Psoas muscle (tissue), 8 donors: ENCODE data around the gene PRKCSH. TPM values are rescaled to one million over a fixed set of nuclear protein-coding genes. Genes with fewer than 3 reads are reported as not detected.

Source experiments
- ATAC-seq, 4 donors: fragments of 200-7000 bp; cut with Tn5 transposase; one replicate each; pipeline ENCODE4 v1.9.1; 2020; ENCODE audit warnings: moderate library complexity in 3 of 4, mild to moderate bottlenecking in 2 of 4
- DNase-seq, 2 donors: peaks; one replicate each; pipeline ENCODE4 v3.0.0-alpha.2; 2020
- H3K27ac ChIP-seq: fragments of 200-600 bp; one replicate; pipeline ENCODE4 v1.8.0; 2022
- H3K27me3 ChIP-seq, 3 donors: fragments of 200-600 bp in 1 of 3; one replicate each; pipeline versions ENCODE4 v1.6.1 to v1.8.0; 2013 to 2022; ENCODE audit warnings: low read length in 2 of 3, mild to moderate bottlenecking in 2 of 3, moderate library complexity in 1 of 3; ENCODE audit not compliant: insufficient read depth in 3 of 3
- H3K36me3 ChIP-seq, 2 donors: fragments of 200-600 bp in 1 of 2; one replicate each; pipeline versions ENCODE4 v1.6.1 to v1.8.0; 2013 to 2022; ENCODE audit warnings: low read depth in 1 of 2, mild to moderate bottlenecking in 1 of 2, moderate library complexity in 1 of 2; ENCODE audit not compliant: insufficient read depth in 1 of 2
- H3K4me1 ChIP-seq: fragments of 200-600 bp; one replicate; pipeline ENCODE4 v1.8.0; 2022
- H3K4me3 ChIP-seq: fragments of 200-600 bp; one replicate; pipeline ENCODE4 v1.8.0; 2022; ENCODE audit warnings: mild to moderate bottlenecking
- H3K9me3 ChIP-seq: fragments of 200-600 bp; one replicate; pipeline ENCODE4 v1.8.0; 2022
- WGBS, 3 donors: extraction: QIAGEN DNeasy Blood & Tissue Kit; methylation state at CpG; one replicate each; pipeline versions ENCODE4 v1.1.6 to v1.1.7; 2013; 5-methylcytosine and 5-hydroxymethylcytosine counted together
- intact Hi-C, 2 donors: fragments of 100-400 bp; cut with DNase I; formaldehyde crosslinking; loops; one replicate each; pipeline versions ENCODE4 v1.11.0 to v1.14.2; 2022
- polyA plus RNA-seq, 3 donors: library from polyadenylated mRNA; stranded (reverse); fragments of 200-250 nt; gene quantifications; one replicate each; pipeline ENCODE4 v1.2.3, GENCODE V29; 2013
- total RNA-seq, 4 donors: library from RNA; stranded (reverse); fragmentation: NEBNext Ultra II Directional in 2 of 4; extraction: Animal tissue kit (Norgen Biotek cat#: 25700) in 2 of 4; gene quantifications; one replicate each; pipeline versions ENCODE4 v1.2.1 to v1.2.4, GENCODE V29; 2021 to 2023
- TF ChIP-seq, protein P1 (sequence below): fragments of 200-600 bp; IDR thresholded peaks from one replicate; pipeline ENCODE4 v1.8.0; 2022; ENCODE audit warnings: antibody characterized with exemption
- donor health status: healthy with polysubstance abuse.
- donor health status: DM: no; HTN: no; CAD: no; lungs with moderate emphysema.
- donor health status: Bipolar disorder and iron deficiency.
- donor health status: healthy.
- donor health status: DM: yes; HTN: yes; CAD: no.
- donor health status: DM: no; HTN: no; CAD: no.
- donor health status: DM: no; HTN: no; CAD: no.
- donor health status: DM: yes; HTN: yes; CAD: no.

The PRKCSH gene
- total and polyA plus RNA-seq, 7 donors, result 48.5 to 98.4 (median 60.9) TPM

DNA sequence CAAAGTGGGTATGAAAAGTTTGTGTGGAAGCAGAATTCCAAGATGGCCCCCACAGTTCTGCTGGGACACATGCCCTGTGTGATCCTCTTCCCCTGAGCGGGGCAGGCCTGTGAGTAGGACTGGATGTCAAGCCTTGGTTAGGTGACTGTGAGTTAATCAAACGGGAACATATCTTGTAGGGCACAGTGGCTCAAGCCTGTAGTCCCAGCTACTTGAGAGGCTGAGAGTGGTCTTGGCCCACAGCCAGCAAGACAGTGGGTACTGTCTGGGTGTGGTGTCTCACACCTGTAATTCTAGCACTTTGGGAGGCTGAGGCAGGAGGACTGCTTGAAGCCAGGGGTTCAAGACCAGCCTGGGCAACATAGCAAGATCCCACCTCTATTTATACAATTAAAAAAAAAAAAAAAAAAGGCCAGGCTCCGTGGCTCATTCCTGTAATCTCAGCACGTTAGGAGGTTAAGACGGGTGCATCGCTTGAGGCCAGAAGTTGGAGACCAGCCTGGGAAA, 63.8 kb downstream of the PRKCSH start:
- intact Hi-C loops, result loop anchor here in 1 of 2 donors (5.0 kb wide), 1 partner anchor 88 kb away; no protein-coding TSS in a partner anchor
- no peaks in the 10 kb centered on the region for H3K4me1 ChIP-seq
- no peak overlapping the region for H3K4me3 ChIP-seq
- no peak overlapping the region for H3K27ac ChIP-seq
- H3K36me3 ChIP-seq, result peaks cover 0 to 36% of the 10 kb centered on the region in 2 donors
- no peak for DNase-seq
- ATAC-seq, result no peak
- 82 to 91% (median 87%) methylated on average over 6 of the region's 6 CpGs for WGBS, 3 donors
- no peaks in the 10 kb centered on the region for H3K9me3 ChIP-seq
- H3K27me3 ChIP-seq, result no peaks in the 10 kb centered on the region
- TF ChIP-seq, protein P1, sequence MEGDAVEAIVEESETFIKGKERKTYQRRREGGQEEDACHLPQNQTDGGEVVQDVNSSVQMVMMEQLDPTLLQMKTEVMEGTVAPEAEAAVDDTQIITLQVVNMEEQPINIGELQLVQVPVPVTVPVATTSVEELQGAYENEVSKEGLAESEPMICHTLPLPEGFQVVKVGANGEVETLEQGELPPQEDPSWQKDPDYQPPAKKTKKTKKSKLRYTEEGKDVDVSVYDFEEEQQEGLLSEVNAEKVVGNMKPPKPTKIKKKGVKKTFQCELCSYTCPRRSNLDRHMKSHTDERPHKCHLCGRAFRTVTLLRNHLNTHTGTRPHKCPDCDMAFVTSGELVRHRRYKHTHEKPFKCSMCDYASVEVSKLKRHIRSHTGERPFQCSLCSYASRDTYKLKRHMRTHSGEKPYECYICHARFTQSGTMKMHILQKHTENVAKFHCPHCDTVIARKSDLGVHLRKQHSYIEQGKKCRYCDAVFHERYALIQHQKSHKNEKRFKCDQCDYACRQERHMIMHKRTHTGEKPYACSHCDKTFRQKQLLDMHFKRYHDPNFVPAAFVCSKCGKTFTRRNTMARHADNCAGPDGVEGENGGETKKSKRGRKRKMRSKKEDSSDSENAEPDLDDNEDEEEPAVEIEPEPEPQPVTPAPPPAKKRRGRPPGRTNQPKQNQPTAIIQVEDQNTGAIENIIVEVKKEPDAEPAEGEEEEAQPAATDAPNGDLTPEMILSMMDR, result no peak

DNA sequence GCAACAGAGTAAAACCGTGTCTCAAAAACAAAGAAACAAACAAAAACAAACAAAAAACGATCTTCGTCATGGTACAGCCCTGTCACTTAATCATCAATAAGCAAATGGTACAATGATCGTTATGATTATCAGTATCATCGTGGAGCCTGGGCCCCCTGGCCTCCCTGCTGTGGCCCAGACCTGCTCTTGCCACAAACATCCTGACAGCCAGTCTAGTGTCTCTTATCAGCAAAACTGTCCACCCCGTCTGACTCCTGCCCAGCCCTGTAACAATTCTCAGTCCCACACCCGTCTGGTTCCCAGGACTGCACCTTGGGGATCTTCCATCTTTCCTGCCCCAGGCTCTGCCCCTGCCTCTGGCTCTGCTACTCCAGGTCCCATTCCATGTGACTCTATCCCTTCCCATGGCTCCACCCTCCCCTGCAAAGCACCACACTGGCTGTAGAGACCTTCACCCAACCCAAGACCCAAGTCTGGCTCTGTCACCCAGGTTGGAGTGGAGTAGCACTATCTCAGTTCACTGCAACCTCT, 64.5 kb downstream of the PRKCSH start:
- WGBS, 3 donors, result 85 to 87% (median 85%) methylated on average over 7 of the region's 7 CpGs
- no peaks in the 10 kb centered on the region for H3K4me1 ChIP-seq
- H3K27ac ChIP-seq, result no peak overlapping the region
- H3K27me3 ChIP-seq, result no peaks in the 10 kb centered on the region
- ATAC-seq (no peak), DNase-seq (no peak)
- no peaks in the 10 kb centered on the region for H3K9me3 ChIP-seq
- H3K4me3 ChIP-seq, result no peak overlapping the region
- intact Hi-C loops, result loop anchor here in 1 of 2 donors (5.0 to 10.0 kb wide), 2 partner anchors 87 to 125 kb away; partner anchors contain the start of gene SWSAP1
- H3K36me3 ChIP-seq, result peaks cover 0 to 29% of the 10 kb centered on the region in 2 donors
- TF ChIP-seq, protein P1, result no peak

Other genes with a start within 250 kb of the PRKCSH start
- 100 to 1,000 TPM in 1 of 4 donors, 10 to 100 TPM in 3; 44.0 to 103 (median 68.0) TPM for gene KANK2, start 238.1 kb upstream of the PRKCSH start, total RNA-seq
- 10 to 100 TPM; 23.7 to 29.9 (median 25.8) TPM for gene KANK2, start 238.1 kb upstream of the PRKCSH start, polyA plus RNA-seq
- under 1 TPM in 2 of 4 donors, not detected in 2; 0.48 to 0.49 TPM for gene ANGPTL8, start 196.0 kb upstream of the PRKCSH start, total RNA-seq
- 10 to 100 TPM in 1 of 3 donors, under 1 TPM in 2; 0.08 to 14.6 (median 0.15) TPM for gene ANGPTL8, start 196.0 kb upstream of the PRKCSH start, polyA plus RNA-seq
- 10 to 100 TPM; 14.5 to 27.1 (median 17.8) TPM for gene DOCK6, start 173.1 kb upstream of the PRKCSH start, total RNA-seq
- 10 to 100 TPM in 2 of 3 donors, 1 to 10 TPM in 1; 8.7 to 16.0 (median 11.4) TPM for gene DOCK6, start 173.1 kb upstream of the PRKCSH start, polyA plus RNA-seq
- gene TSPAN16, start 139.5 kb upstream of the PRKCSH start, total RNA-seq, result not detected
- not detected for gene TSPAN16, start 139.5 kb upstream of the PRKCSH start, polyA plus RNA-seq
- gene RAB3D, start 96.0 kb upstream of the PRKCSH start, total RNA-seq, result 1 to 10 TPM; 4.0 to 5.6 (median 4.3) TPM
- gene RAB3D, start 96.0 kb upstream of the PRKCSH start, polyA plus RNA-seq, result 1 to 10 TPM; 1.1 to 1.6 (median 1.4) TPM
- 10 to 100 TPM; 65.9 to 81.6 (median 70.5) TPM for gene TMEM205, start 89.4 kb upstream of the PRKCSH start, total RNA-seq
- 10 to 100 TPM; 63.0 to 95.1 (median 90.4) TPM for gene TMEM205, start 89.4 kb upstream of the PRKCSH start, polyA plus RNA-seq
- gene CCDC159, start 89.1 kb upstream of the PRKCSH start, total RNA-seq, result 1 to 10 TPM; 2.4 to 9.2 (median 4.9) TPM
- 1 to 10 TPM; 2.7 to 5.9 (median 5.3) TPM for gene CCDC159, start 89.1 kb upstream of the PRKCSH start, polyA plus RNA-seq
- 10 to 100 TPM; 14.1 to 33.6 (median 21.5) TPM for gene PLPPR2, start 80.2 kb upstream of the PRKCSH start, total RNA-seq
- gene PLPPR2, start 80.2 kb upstream of the PRKCSH start, polyA plus RNA-seq, result 10 to 100 TPM in 2 of 3 donors, 1 to 10 TPM in 1; 4.3 to 30.9 (median 20.8) TPM
- gene SWSAP1, start 61.0 kb upstream of the PRKCSH start, total RNA-seq, result 1 to 10 TPM; 1.1 to 1.7 (median 1.4) TPM
- gene SWSAP1, start 61.0 kb upstream of the PRKCSH start, polyA plus RNA-seq, result 1 to 10 TPM; 2.1 to 3.9 (median 2.3) TPM
- gene EPOR, start 51.3 kb upstream of the PRKCSH start, total RNA-seq, result 1 to 10 TPM; 1.0 to 2.1 (median 1.7) TPM
- 1 to 10 TPM; 1.7 to 2.1 (median 2.1) TPM for gene EPOR, start 51.3 kb upstream of the PRKCSH start, polyA plus RNA-seq
- gene RGL3, start 16.3 kb upstream of the PRKCSH start, total RNA-seq, result 1 to 10 TPM; 1.6 to 6.4 (median 3.0) TPM
- 1 to 10 TPM; 1.2 to 2.4 (median 2.2) TPM for gene RGL3, start 16.3 kb upstream of the PRKCSH start, polyA plus RNA-seq
- under 1 TPM in 2 of 4 donors, not detected in 2; 0.13 to 0.17 TPM for gene ODAD3, start 514 bp upstream of the PRKCSH start, total RNA-seq
- under 1 TPM; 0.09 to 0.87 (median 0.20) TPM for gene ODAD3, start 514 bp upstream of the PRKCSH start, polyA plus RNA-seq
- gene ELAVL3, start 45.4 kb downstream of the PRKCSH start, total RNA-seq, result not detected
- gene ELAVL3, start 45.4 kb downstream of the PRKCSH start, polyA plus RNA-seq, result under 1 TPM in 1 of 3 donors, not detected in 2; 0.03 TPM
- 10 to 100 TPM in 1 of 4 donors, 1 to 10 TPM in 3; 5.7 to 11.5 (median 7.3) TPM for gene ZNF653, start 70.2 kb downstream of the PRKCSH start, total RNA-seq
- 1 to 10 TPM; 4.0 to 6.5 (median 5.3) TPM for gene ZNF653, start 70.2 kb downstream of the PRKCSH start, polyA plus RNA-seq
- 100 to 1,000 TPM in 2 of 4 donors, 10 to 100 TPM in 2; 84.3 to 113 (median 101) TPM for gene ECSIT, start 93.5 kb downstream of the PRKCSH start, total RNA-seq
- gene ECSIT, start 93.5 kb downstream of the PRKCSH start, polyA plus RNA-seq, result 100 to 1,000 TPM; 136 to 196 (median 162) TPM
- 10 to 100 TPM in 1 of 4 donors, 1 to 10 TPM in 3; 1.9 to 11.9 (median 5.6) TPM for gene CNN1, start 103.2 kb downstream of the PRKCSH start, total RNA-seq
- gene CNN1, start 103.2 kb downstream of the PRKCSH start, polyA plus RNA-seq, result 10 to 100 TPM in 1 of 3 donors, 1 to 10 TPM in 2; 4.4 to 11.0 (median 5.7) TPM
- 10 to 100 TPM; 24.3 to 47.3 (median 33.2) TPM for gene ELOF1, start 123.6 kb downstream of the PRKCSH start, total RNA-seq
- gene ELOF1, start 123.6 kb downstream of the PRKCSH start, polyA plus RNA-seq, result 10 to 100 TPM; 64.6 to 82.5 (median 72.2) TPM
- gene ACP5, start 142.0 kb downstream of the PRKCSH start, total RNA-seq, result 1 to 10 TPM; 1.3 to 2.7 (median 1.9) TPM
- under 1 TPM; 0.44 to 0.78 (median 0.62) TPM for gene ACP5, start 142.0 kb downstream of the PRKCSH start, polyA plus RNA-seq
- 1 to 10 TPM; 2.9 to 5.6 (median 4.5) TPM for gene ZNF627, start 161.8 kb downstream of the PRKCSH start, total RNA-seq
- gene ZNF627, start 161.8 kb downstream of the PRKCSH start, polyA plus RNA-seq, result 1 to 10 TPM; 2.6 to 4.3 (median 2.9) TPM